ENCODE data around the gene HS1BP3.

The HS1BP3 gene

GRCh38 chr2:20650877-20651730, at the start of gene HS1BP3:
TSS of gene HS1BP3 (minus strand) at chr2:20651098. CDS start at chr2:20651063, 35 bp downstream.
- peak; percentile 92 for DNase-seq (ENCODE audit: low read depth, low spot score)

GRCh38 chr2:20698916-20699613, 48.2 kb upstream of the HS1BP3 start:
- DNase-seq (ENCODE audit: low read depth, low spot score): no peak

- no peak for DNase-seq (ENCODE audit: low read depth, low spot score)
Observed at GRCh38 chr2:20697322-20697934, 46.5 kb upstream of the HS1BP3 start.

- no peak for DNase-seq (ENCODE audit: low read depth, low spot score)
Observed at GRCh38 chr2:20696366-20696765, 45.5 kb upstream of the HS1BP3 start.

- no peak for DNase-seq (ENCODE audit: low read depth, low spot score)
Observed at GRCh38 chr2:20693317-20693716, 42.4 kb upstream of the HS1BP3 start.

GRCh38 chr2:20692081-20692480, 41.2 kb upstream of the HS1BP3 start:
- no peak for DNase-seq (ENCODE audit: low read depth, low spot score)

- no peak for DNase-seq (ENCODE audit: low read depth, low spot score)
Observed at GRCh38 chr2:20691076-20691734, 40.3 kb upstream of the HS1BP3 start.

GRCh38 chr2:20689428-20690264, 38.7 kb upstream of the HS1BP3 start:
- DNase-seq (ENCODE audit: low read depth, low spot score): no peak

GRCh38 chr2:20687260-20687832, 36.4 kb upstream of the HS1BP3 start:
- no peak for DNase-seq (ENCODE audit: low read depth, low spot score)

- no peak for DNase-seq (ENCODE audit: low read depth, low spot score)
Observed at GRCh38 chr2:20684581-20685063, 33.7 kb upstream of the HS1BP3 start.

GRCh38 chr2:20682167-20682920, 31.4 kb upstream of the HS1BP3 start:
- DNase-seq (ENCODE audit: low read depth, low spot score): peak; percentile 45

- DNase-seq (ENCODE audit: low read depth, low spot score): no peak
Observed at GRCh38 chr2:20680744-20681375, 30.0 kb upstream of the HS1BP3 start.

- no peak for DNase-seq (ENCODE audit: low read depth, low spot score)
Observed at GRCh38 chr2:20678780-20679179, 27.9 kb upstream of the HS1BP3 start.

GRCh38 chr2:20678086-20678395, 27.1 kb upstream of the HS1BP3 start:
- no peak for DNase-seq (ENCODE audit: low read depth, low spot score)

- peak; percentile 55 for DNase-seq (ENCODE audit: low read depth, low spot score)
Observed at GRCh38 chr2:20677301-20678085, 26.6 kb upstream of the HS1BP3 start.

- no peak for DNase-seq (ENCODE audit: low read depth, low spot score)
Observed at GRCh38 chr2:20676353-20677215, 25.7 kb upstream of the HS1BP3 start.

GRCh38 chr2:20675701-20676352, 24.9 kb upstream of the HS1BP3 start:
- peak; percentile 42 for DNase-seq (ENCODE audit: low read depth, low spot score)
